Cardiac fibroblast (primary cell): Measurements from ENCODE around the gene RCOR3.
"Not testable (repeated sequence)": the region's sequence is repeated elsewhere in the genome, so short reads cannot be mapped to it uniquely, and the experiment has no call there.

Experiments used
- DNase-seq, 2 donors: peaks; one replicate each; pipeline versions ENCODE4 v3.0.0 to v3.0.0-alpha.2; 2010; ENCODE audit warnings: low read depth in 2 of 2
- H3K4me3 ChIP-seq, 2 donors: replicated peaks in 1 of 2; 1 replicate in 1 of 2; 2 replicates in 1 of 2; pipeline ENCODE4 v1.5.1; 2011; ENCODE audit warnings: low read depth in 2 of 2, low read length in 2 of 2, mild to moderate bottlenecking in 2 of 2, moderate library complexity in 1 of 2
- TF ChIP-seq, protein P1 (sequence below): IDR thresholded peaks from one replicate; pipeline ENCODE4 v1.5.1; 2011; ENCODE audit warnings: low read depth, mild to moderate bottlenecking, low read length, inconsistent platforms

The RCOR3 gene

DNA sequence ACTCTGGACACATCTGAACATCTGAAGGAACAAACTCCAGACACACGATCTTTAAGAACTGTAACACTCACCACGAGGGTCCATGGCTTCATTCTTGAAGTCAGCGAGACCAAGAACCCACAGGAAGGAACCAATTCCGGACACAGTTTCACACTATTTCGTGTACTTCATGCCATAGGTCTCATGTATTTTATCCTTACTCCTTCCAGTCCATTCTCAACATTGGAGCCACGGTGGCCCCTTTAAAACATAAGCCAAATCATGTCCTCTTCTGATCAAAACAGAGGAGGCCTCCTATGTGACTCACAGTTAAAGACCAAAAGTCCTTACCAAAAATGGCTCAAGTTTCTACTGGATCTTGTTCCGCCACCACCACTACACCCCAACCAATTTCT lies 29.8 kb upstream of the RCOR3 start:
- no peak for DNase-seq
- TF ChIP-seq, protein P1, sequence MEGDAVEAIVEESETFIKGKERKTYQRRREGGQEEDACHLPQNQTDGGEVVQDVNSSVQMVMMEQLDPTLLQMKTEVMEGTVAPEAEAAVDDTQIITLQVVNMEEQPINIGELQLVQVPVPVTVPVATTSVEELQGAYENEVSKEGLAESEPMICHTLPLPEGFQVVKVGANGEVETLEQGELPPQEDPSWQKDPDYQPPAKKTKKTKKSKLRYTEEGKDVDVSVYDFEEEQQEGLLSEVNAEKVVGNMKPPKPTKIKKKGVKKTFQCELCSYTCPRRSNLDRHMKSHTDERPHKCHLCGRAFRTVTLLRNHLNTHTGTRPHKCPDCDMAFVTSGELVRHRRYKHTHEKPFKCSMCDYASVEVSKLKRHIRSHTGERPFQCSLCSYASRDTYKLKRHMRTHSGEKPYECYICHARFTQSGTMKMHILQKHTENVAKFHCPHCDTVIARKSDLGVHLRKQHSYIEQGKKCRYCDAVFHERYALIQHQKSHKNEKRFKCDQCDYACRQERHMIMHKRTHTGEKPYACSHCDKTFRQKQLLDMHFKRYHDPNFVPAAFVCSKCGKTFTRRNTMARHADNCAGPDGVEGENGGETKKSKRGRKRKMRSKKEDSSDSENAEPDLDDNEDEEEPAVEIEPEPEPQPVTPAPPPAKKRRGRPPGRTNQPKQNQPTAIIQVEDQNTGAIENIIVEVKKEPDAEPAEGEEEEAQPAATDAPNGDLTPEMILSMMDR: no peak
- H3K4me3 ChIP-seq: no peak overlapping the region

DNA sequence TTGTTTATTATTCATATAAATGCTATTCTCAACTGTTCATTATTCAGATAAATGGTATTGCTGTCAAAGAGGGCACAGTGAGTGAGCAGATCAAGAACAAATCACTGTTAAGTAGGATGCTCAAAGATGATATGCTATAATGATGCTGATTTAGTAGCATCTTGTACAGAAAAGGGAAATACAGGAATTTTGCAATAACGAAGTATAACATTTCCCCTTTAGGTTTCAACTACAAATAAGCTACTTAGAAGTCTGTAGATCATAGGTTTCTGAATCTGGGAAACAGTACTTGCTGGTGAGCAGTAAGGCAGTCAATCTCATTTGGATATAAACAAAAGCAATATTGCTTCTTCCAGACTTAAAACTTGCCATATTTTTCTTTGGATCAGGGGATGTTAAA lies 27.3 kb upstream of the RCOR3 start:
- TF ChIP-seq, protein P1: no peak
- no peak overlapping the region for H3K4me3 ChIP-seq

DNA sequence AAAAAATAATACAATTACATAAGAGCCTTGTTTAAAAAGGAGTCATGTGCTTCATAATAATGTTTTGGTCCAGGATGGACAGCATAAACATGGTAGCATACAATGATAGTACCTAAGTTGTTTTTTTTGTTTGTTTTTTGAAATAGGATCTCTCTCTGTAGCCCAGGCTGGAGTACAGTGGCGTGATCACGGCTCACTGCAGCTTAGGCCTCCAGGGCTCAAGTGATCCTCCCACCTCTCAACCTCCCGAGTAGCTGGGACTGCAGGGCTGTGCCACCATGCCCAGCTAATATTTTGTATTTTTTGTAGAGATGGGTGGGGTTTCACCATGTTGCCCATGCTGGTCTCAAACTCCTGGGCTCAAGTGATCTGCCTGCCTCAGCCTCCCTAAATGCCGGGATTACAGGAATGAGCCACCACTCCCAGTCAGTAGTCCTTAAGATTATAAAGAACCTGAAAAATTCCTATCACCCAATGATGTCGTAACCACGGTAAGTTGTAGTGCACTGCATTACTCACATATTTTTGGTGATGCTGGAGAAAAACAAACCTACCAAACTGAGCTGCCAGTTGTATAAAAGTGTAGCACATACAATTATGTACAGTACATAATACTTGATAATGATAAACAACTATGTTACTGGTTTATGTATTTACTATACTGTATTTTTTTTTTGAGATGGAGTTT lies 22.4 kb upstream of the RCOR3 start:
- peak; percentile 15 to 23 for DNase-seq
- H3K4me3 ChIP-seq: no peak overlapping the region

More for the DNA sequence above, 27.3 kb upstream of the RCOR3 start:
- no peak for DNase-seq

GRCh38 chr1:211237579-211237978 lies 21.6 kb upstream of the RCOR3 start:
- no peak for DNase-seq
- TF ChIP-seq, protein P1: no peak
- H3K4me3 ChIP-seq: no peak overlapping the region

More for the DNA sequence above, 22.4 kb upstream of the RCOR3 start:
- TF ChIP-seq, protein P1: no peak

DNA sequence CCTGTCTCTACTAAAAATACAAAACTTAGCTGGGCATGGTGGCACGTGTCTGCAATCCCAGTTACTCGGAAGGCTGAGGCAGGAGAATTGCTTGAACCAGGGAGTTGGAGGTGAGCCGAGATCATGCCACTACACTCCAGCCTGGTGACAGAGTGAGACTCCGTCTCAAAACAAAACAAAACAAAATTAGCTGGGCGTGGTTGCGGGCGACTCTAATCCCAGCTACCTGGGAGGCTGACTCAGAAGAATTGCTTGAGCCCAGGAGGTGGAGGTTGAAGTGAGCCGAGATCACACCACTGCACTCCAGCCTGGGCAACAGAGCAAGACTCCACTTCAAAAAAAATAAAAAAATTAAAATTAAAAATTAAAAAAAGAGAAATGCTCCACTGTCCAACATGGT lies 18.6 kb upstream of the RCOR3 start:
- H3K4me3 ChIP-seq, DNase-seq: not testable (repeated sequence)

DNA sequence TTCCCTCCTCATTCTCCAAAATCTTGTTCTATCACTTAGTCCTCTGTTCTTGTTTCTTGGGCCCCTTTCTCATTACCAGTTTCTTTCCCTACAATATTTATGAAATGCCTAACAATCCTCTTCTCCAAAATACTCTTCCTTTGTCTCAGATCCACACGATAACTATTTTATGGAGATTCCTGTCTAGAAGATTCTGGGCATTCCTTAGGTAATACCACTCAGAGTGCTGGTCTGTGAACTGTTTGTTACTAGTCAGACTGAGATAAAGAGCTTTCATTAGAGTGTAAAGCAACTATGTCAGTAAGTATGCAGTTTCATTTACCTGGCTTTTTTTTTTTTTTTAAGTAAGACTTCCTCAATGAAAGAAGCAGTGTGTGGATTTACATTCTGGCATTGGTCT lies 18.1 kb upstream of the RCOR3 start:
- no peak for DNase-seq
- H3K4me3 ChIP-seq: no peak overlapping the region
- TF ChIP-seq, protein P1: no peak

DNA sequence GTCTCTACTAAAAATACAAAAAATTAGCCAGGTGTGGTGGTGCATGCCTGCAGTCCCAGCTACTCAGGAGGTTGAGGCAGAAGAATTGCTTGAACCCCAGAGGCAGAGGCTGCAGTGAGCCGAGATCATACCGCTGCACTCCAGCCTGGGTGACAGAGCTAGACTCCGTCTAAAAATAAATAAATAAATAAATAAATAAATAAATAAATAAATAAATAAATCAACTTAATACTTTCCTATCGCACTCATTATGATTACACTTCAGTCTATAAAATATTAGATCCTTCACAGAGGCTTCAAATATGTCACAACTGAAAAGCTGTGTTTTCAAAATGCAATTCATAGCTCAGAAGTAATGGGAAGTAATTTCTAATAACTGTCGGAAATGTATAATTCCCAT lies 15.5 kb upstream of the RCOR3 start:
- not testable (repeated sequence) for H3K4me3 ChIP-seq

GRCh38 chr1:211246583-211246982 lies 12.6 kb upstream of the RCOR3 start:
- DNase-seq, H3K4me3 ChIP-seq: not testable (repeated sequence)

More for the DNA sequence above, 15.5 kb upstream of the RCOR3 start:
- DNase-seq: not testable (repeated sequence)
